Keratinocyte (primary cell): Measurements from ENCODE around the gene KAT6B.

ENCODE experiments used
- CTCF ChIP-seq, 3 experiments: IDR thresholded peaks in 1 of 3; conservative IDR thresholded peaks in 1 of 3; optimal IDR thresholded peaks in 1 of 3; 2 replicates in 2 of 3; 3 replicates in 1 of 3; pipeline versions ENCODE3 to v1.5.1; 2011; ENCODE audit warnings: low read length in 3 of 3, mild to moderate bottlenecking in 3 of 3, moderate library complexity in 2 of 3, control low read depth in 1 of 3, inconsistent platforms in 1 of 3; ENCODE audit not compliant: insufficient read depth in 2 of 3; ENCODE audit errors: extremely low read depth in 1 of 3
- EZH2 ChIP-seq: IDR thresholded peaks from one replicate; pipeline ENCODE4 v1.6.1; 2012; ENCODE audit warnings: inconsistent platforms, mild to moderate bottlenecking, low read length, moderate library complexity

- TF ChIP-seq CTCF (optimal IDR thresholded peaks at IDR 0.05 in 1 of 3, IDR thresholded peaks at IDR 0.05 in 1 of 3, conservative IDR thresholded peaks at IDR 0.05 in 1 of 3; ENCODE audit: extremely low read depth in 1 of 3, insufficient read depth in 2 of 3, low read length in 3 of 3), result no peak
- no peak for TF ChIP-seq EZH2
These were observed 110.3 kb downstream of the KAT6B start for GRCh38 chr10:74936577-74937265.
